GM12873 (cell line): ENCODE measurements around the gene IL4I1.

ENCODE experiments used
- CTCF ChIP-seq: IDR thresholded peaks from 2 replicates; pipeline ENCODE4 v1.5.1; 2012; ENCODE audit warnings: low read depth, mild to moderate bottlenecking, moderate library complexity, low read length, control low read depth; ENCODE audit not compliant: insufficient read depth; ENCODE audit errors: missing control alignments

Gene IL4I1

GRCh38 chr19:49853852-49854377 lies 42.8 kb downstream of the IL4I1 start:
- no peak for TF ChIP-seq CTCF

GRCh38 chr19:49852631-49853126 lies 44.0 kb downstream of the IL4I1 start:
- no peak for TF ChIP-seq CTCF

- no peak for TF ChIP-seq CTCF
These were observed 45.0 kb downstream of the IL4I1 start for GRCh38 chr19:49851456-49852259.

GRCh38 chr19:49850487-49851342 lies 46.0 kb downstream of the IL4I1 start, which contains the start of gene PTOV1:
Gene PTOV1, plus strand, starts transcription at chr19:49851159.
- TF ChIP-seq CTCF, result no peak

GRCh38 chr19:49850221-49850486 lies 46.5 kb downstream of the IL4I1 start:
- no peak for TF ChIP-seq CTCF

GRCh38 chr19:49849433-49850220 lies 47.1 kb downstream of the IL4I1 start:
- no peak for TF ChIP-seq CTCF
